ENCODE data around the gene CGNL1. TPM values are rescaled to one million over a fixed set of nuclear protein-coding genes. Genes with fewer than 3 reads are reported as not detected.
A peak's percentile ranks its signal among the peaks of the same experiment; 100 is the strongest.

CGNL1 gene
- total RNA-seq, 1 donor from 2014 or later = 11.0 TPM

DNA sequence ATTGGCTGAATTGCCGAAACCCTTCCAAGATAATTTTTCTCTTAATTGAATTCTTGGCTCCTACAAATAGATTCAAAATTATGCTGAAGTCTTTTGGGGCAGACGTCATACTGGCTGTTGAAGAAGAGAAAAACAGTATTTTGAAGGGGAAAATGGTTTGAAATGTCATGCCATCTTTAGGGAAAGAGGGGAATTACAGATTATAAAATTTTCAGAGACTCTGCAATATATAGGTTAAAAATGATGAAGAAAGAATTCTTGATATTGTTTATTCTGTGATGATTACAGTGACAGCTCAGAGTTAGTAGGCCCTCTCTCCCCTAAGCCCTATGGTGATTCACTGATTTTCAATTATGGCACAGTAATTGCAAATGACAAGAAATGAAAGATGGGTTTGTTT lies 86.1 kb downstream of the CGNL1 start:
- H3K4me2 ChIP-seq (ENCODE audit: low read length) = no peak overlapping the region
- FAIRE-seq (peak; percentile 50), DNase-seq (ENCODE audit: low read depth) (no peak)
- H3K4me1 ChIP-seq (ENCODE audit: insufficient read depth, low read length) = peaks cover 6% of the 10 kb centered on the region
- H3K9ac ChIP-seq (ENCODE audit: low read length) = no peak overlapping the region
- H3K4me3 ChIP-seq (ENCODE audit: insufficient read depth, low read depth, low read length) = no peak overlapping the region
- H2AFZ ChIP-seq (ENCODE audit: low read depth, low read length) = no peak overlapping the region
- TF ChIP-seq EZH2 (IDR thresholded peaks at IDR 0.05; ENCODE audit: insufficient read depth, low read length) = no peak
- TF ChIP-seq, protein P1, sequence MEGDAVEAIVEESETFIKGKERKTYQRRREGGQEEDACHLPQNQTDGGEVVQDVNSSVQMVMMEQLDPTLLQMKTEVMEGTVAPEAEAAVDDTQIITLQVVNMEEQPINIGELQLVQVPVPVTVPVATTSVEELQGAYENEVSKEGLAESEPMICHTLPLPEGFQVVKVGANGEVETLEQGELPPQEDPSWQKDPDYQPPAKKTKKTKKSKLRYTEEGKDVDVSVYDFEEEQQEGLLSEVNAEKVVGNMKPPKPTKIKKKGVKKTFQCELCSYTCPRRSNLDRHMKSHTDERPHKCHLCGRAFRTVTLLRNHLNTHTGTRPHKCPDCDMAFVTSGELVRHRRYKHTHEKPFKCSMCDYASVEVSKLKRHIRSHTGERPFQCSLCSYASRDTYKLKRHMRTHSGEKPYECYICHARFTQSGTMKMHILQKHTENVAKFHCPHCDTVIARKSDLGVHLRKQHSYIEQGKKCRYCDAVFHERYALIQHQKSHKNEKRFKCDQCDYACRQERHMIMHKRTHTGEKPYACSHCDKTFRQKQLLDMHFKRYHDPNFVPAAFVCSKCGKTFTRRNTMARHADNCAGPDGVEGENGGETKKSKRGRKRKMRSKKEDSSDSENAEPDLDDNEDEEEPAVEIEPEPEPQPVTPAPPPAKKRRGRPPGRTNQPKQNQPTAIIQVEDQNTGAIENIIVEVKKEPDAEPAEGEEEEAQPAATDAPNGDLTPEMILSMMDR (IDR thresholded peaks at IDR 0.05; ENCODE audit: insufficient read depth, low read depth, low read length) = peak; percentile 15
- Mint-ChIP-seq H3K9me3 (ENCODE audit: unreplicated experiment) (peaks cover 2% of the 10 kb centered on the region), H3K27me3 (ENCODE audit: low read depth, unreplicated experiment) (no peaks in the 10 kb centered on the region), H3K27ac (ENCODE audit: unreplicated experiment) (no peak overlapping the region), H3K4me3 (ENCODE audit: unreplicated experiment) (no peak overlapping the region), H3K4me1 (ENCODE audit: low read depth, unreplicated experiment) (no peaks in the 10 kb centered on the region), H3K36me3 (ENCODE audit: low read depth, unreplicated experiment) (no peaks in the 10 kb centered on the region)
- no peaks in the 10 kb centered on the region for H3K27me3 ChIP-seq (ENCODE audit: insufficient read depth, low read length)
- H3K36me3 ChIP-seq (ENCODE audit: insufficient read depth, low read length) = no peaks in the 10 kb centered on the region
- H3K9me3 ChIP-seq (ENCODE audit: insufficient read depth, low read depth, low read length) = no peaks in the 10 kb centered on the region
- no peaks in the 10 kb centered on the region for H3K79me2 ChIP-seq (ENCODE audit: insufficient read depth, low read length)
- H3K27ac ChIP-seq (ENCODE audit: low read depth, low read length) = no peak overlapping the region
- H4K20me1 ChIP-seq (ENCODE audit: insufficient read depth, low read length) = no peaks in the 10 kb centered on the region

DNA sequence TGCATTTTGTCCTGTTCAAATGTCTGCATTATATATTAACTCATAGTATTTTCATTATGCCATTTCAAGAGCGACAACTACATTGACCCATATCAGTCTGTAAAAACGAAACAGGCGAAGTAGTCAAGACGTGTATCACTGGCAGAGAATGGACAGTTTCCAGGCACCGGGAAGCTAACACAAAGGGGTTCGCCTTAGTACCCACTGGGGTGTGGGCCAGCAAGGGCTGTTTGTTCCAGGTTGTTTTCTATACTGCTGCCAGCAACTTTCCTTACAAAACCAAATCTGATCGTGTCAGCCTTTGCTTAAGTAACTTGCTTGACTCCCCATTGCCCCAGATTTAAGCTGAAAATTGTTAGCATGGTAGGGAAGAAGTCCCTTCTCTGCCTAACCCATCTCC lies 87.1 kb downstream of the CGNL1 start:
- no peak for TF ChIP-seq EZH2 (IDR thresholded peaks at IDR 0.05; ENCODE audit: insufficient read depth, low read length)
- TF ChIP-seq, protein P1 (IDR thresholded peaks at IDR 0.05; ENCODE audit: insufficient read depth, low read depth, low read length) = no peak
- H2AFZ ChIP-seq (ENCODE audit: low read depth, low read length) = no peak overlapping the region
- H3K36me3 ChIP-seq (ENCODE audit: insufficient read depth, low read length) = no peaks in the 10 kb centered on the region
- no peak overlapping the region for H3K27ac ChIP-seq (ENCODE audit: low read depth, low read length)
- Mint-ChIP-seq H3K27ac (ENCODE audit: unreplicated experiment) (no peak overlapping the region), H3K4me1 (ENCODE audit: low read depth, unreplicated experiment) (no peaks in the 10 kb centered on the region), H3K36me3 (ENCODE audit: low read depth, unreplicated experiment) (no peaks in the 10 kb centered on the region), H3K4me3 (ENCODE audit: unreplicated experiment) (no peak overlapping the region), H3K9me3 (ENCODE audit: unreplicated experiment) (peaks cover 2% of the 10 kb centered on the region), H3K27me3 (ENCODE audit: low read depth, unreplicated experiment) (no peaks in the 10 kb centered on the region)
- no peaks in the 10 kb centered on the region for H3K79me2 ChIP-seq (ENCODE audit: insufficient read depth, low read length)
- H3K4me2 ChIP-seq (ENCODE audit: low read length) = no peak overlapping the region
- H3K4me1 ChIP-seq (ENCODE audit: insufficient read depth, low read length) = peaks cover 6% of the 10 kb centered on the region
- no peaks in the 10 kb centered on the region for H3K27me3 ChIP-seq (ENCODE audit: insufficient read depth, low read length)
- H4K20me1 ChIP-seq (ENCODE audit: insufficient read depth, low read length) = no peaks in the 10 kb centered on the region
- DNase-seq (ENCODE audit: low read depth) (no peak), FAIRE-seq (no peak)
- H3K4me3 ChIP-seq (ENCODE audit: insufficient read depth, low read depth, low read length) = no peak overlapping the region
- H3K9ac ChIP-seq (ENCODE audit: low read length) = no peak overlapping the region
- H3K9me3 ChIP-seq (ENCODE audit: insufficient read depth, low read depth, low read length) = no peaks in the 10 kb centered on the region

DNA sequence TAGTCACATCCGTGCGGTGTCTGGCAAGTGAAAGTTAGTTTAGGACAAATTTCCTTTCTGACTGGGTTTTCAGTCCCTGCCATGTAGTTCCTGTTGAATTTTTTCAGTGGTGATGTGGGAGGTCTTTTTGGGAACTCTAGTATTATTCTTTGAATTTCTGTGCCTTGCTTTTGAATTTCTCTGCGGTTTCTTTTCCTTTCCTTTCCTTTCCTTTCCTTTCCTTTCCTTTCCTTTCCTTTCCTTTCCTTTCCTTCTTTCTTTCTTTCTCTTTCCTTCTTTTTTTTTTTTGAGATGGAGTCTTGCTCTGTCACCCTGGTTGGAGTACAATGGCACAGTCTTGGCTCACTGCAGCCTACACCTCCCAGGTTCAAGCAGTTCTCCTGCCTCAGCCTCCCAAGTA lies 88.2 kb downstream of the CGNL1 start:
- Histone ChIP-seq H3K4me2 (ENCODE audit: low read length) (no peak overlapping the region), H3K36me3 (ENCODE audit: insufficient read depth, low read length) (no peaks in the 10 kb centered on the region), H4K20me1 (ENCODE audit: insufficient read depth, low read length) (no peaks in the 10 kb centered on the region), H2AFZ (ENCODE audit: low read depth, low read length) (no peak overlapping the region), H3K27ac (ENCODE audit: low read depth, low read length) (no peak overlapping the region), H3K27me3 (ENCODE audit: insufficient read depth, low read length) (no peaks in the 10 kb centered on the region), H3K4me3 (ENCODE audit: insufficient read depth, low read depth, low read length) (no peak overlapping the region), H3K79me2 (ENCODE audit: insufficient read depth, low read length) (no peaks in the 10 kb centered on the region), H3K9ac (ENCODE audit: low read length) (no peak overlapping the region), H3K4me1 (ENCODE audit: insufficient read depth, low read length) (peaks cover 6% of the 10 kb centered on the region), H3K9me3 (ENCODE audit: insufficient read depth, low read depth, low read length) (no peaks in the 10 kb centered on the region)
- H3K27me3 Mint-ChIP-seq (ENCODE audit: low read depth, unreplicated experiment) = peaks cover 4% of the 10 kb centered on the region
- H3K27ac Mint-ChIP-seq (ENCODE audit: unreplicated experiment) = no peak overlapping the region
- H3K9me3 Mint-ChIP-seq (ENCODE audit: unreplicated experiment) = peaks cover 2% of the 10 kb centered on the region
- DNase-seq (ENCODE audit: low read depth) = no peak
- no peak overlapping the region for H3K4me3 Mint-ChIP-seq (ENCODE audit: unreplicated experiment)
- TF ChIP-seq, protein P1 (IDR thresholded peaks at IDR 0.05; ENCODE audit: insufficient read depth, low read depth, low read length) = no peak
- no peak for TF ChIP-seq EZH2 (IDR thresholded peaks at IDR 0.05; ENCODE audit: insufficient read depth, low read length)
- H3K4me1 Mint-ChIP-seq (ENCODE audit: low read depth, unreplicated experiment) = no peaks in the 10 kb centered on the region
- H3K36me3 Mint-ChIP-seq (ENCODE audit: low read depth, unreplicated experiment) = no peaks in the 10 kb centered on the region
- FAIRE-seq = no peak

Measured in astrocyte (in vitro differentiated cells and primary cell).